HepG2 (cell line): ENCODE measurements around the gene RHBDL1. TPM values are rescaled to one million over a fixed set of nuclear protein-coding genes. Genes with fewer than 3 reads are reported as not detected.

Experiments
- ATAD3A ChIP-seq: sonication (generic); formaldehyde crosslinking; IDR thresholded peaks from 2 replicates; pipeline ENCODE4 v1.4.0; 2020; ENCODE audit warnings: missing genetic modification reagents
- ATF7-NPFF ChIP-seq: sonication (generic); formaldehyde crosslinking; IDR thresholded peaks from 2 replicates; pipeline ENCODE4 v1.8.1; 2023; ENCODE audit warnings: mild to moderate bottlenecking, low read depth, missing genetic modification reagents, moderate library complexity
- BORCS8-MEF2B ChIP-seq: sonication (generic); formaldehyde crosslinking; IDR thresholded peaks from 2 replicates; pipeline ENCODE4 v1.8.0; 2022; ENCODE audit warnings: mild to moderate bottlenecking, missing genetic modification reagents
- FOXK1 ChIP-seq: sonication (generic); formaldehyde crosslinking; IDR thresholded peaks from 2 replicates; pipeline ENCODE4 v1.4.0; 2020; ENCODE audit warnings: low read depth, missing genetic modification reagents, borderline replicate concordance
- GPN1 ChIP-seq: sonication (generic); formaldehyde crosslinking; IDR thresholded peaks from 2 replicates; pipeline ENCODE4 v1.5.1; 2020; ENCODE audit warnings: missing genetic modification reagents, borderline replicate concordance
- HNRNPL ChIP-seq: fragments of 200-400 bp; formaldehyde crosslinking; IDR thresholded peaks from 2 replicates; pipeline ENCODE4 v1.6.1; 2017; ENCODE audit warnings: mild to moderate bottlenecking, low read depth, low read length
- HOXD1 ChIP-seq: sonication (generic); formaldehyde crosslinking; IDR thresholded peaks from 2 replicates; pipeline ENCODE4 v1.5.0; 2020; ENCODE audit warnings: missing genetic modification reagents
- MBD4 ChIP-seq: IDR thresholded peaks from 2 replicates; pipeline ENCODE4 v1.6.1; 2012; ENCODE audit warnings: low read length, inconsistent platforms, borderline replicate concordance
- NCOA1 ChIP-seq: sonication (generic); formaldehyde crosslinking; IDR thresholded peaks from 2 replicates; pipeline ENCODE4 v1.9.0; 2021; ENCODE audit warnings: missing genetic modification reagents
- NR2C2 ChIP-seq: sonication (generic); formaldehyde crosslinking; IDR thresholded peaks from 2 replicates; pipeline ENCODE4 v1.4.0; 2020; ENCODE audit warnings: missing genetic modification reagents, mild to moderate bottlenecking, moderate library complexity, borderline replicate concordance
- PHF8 ChIP-seq: sonication (generic); formaldehyde crosslinking; IDR thresholded peaks from 2 replicates; pipeline ENCODE4 v1.5.0; 2020; ENCODE audit warnings: missing genetic modification reagents
- YEATS4 ChIP-seq: sonication (generic); formaldehyde crosslinking; IDR thresholded peaks from 2 replicates; pipeline ENCODE4 v1.4.0; 2020; ENCODE audit warnings: missing genetic modification reagents, borderline replicate concordance
- YY1 ChIP-seq: IDR thresholded peaks from 2 replicates; pipeline ENCODE4 v1.6.1; 2011; ENCODE audit warnings: low read length, low read depth, moderate library complexity, mild to moderate bottlenecking; ENCODE audit not compliant: insufficient read depth, insufficient replicate concordance
- ZFP36L1 ChIP-seq: sonication (generic); formaldehyde crosslinking; IDR thresholded peaks from 2 replicates; pipeline ENCODE4 v1.8.0; 2022; ENCODE audit warnings: mild to moderate bottlenecking, missing genetic modification reagents, moderate library complexity
- ZFP37 ChIP-seq: sonication (generic); formaldehyde crosslinking; IDR thresholded peaks from 2 replicates; pipeline ENCODE4 v1.4.0; 2020; ENCODE audit warnings: missing genetic modification reagents, borderline replicate concordance
- ZKSCAN8 ChIP-seq: IDR thresholded peaks from 2 replicates; pipeline ENCODE4 v1.6.1; 2016; ENCODE audit warnings: borderline replicate concordance, missing genetic modification reagents, missing compliant biosample characterization
- ZNF232 ChIP-seq: sonication (generic); formaldehyde crosslinking; IDR thresholded peaks from 2 replicates; pipeline ENCODE4 v1.4.0; 2020; ENCODE audit warnings: missing genetic modification reagents, borderline replicate concordance
- ZNF34 ChIP-seq: sonication (generic); formaldehyde crosslinking; IDR thresholded peaks from 2 replicates; pipeline ENCODE4 v1.4.0; 2020; ENCODE audit warnings: mild to moderate bottlenecking, missing genetic modification reagents, borderline replicate concordance
- ZNF546 ChIP-seq: sonication (generic); formaldehyde crosslinking; conservative IDR thresholded peaks from 2 replicates; pipeline ENCODE4 v1.8.1; 2023; ENCODE audit warnings: mild to moderate bottlenecking, missing genetic modification reagents
- ZNF549 ChIP-seq: sonication (generic); formaldehyde crosslinking; IDR thresholded peaks from 2 replicates; pipeline ENCODE4 v1.5.0; 2020; ENCODE audit warnings: missing genetic modification reagents
- ZNF724P ChIP-seq: sonication (generic); formaldehyde crosslinking; IDR thresholded peaks from 2 replicates; pipeline ENCODE4 v1.8.0; 2022; ENCODE audit warnings: missing genetic modification reagents, borderline replicate concordance
- ZNF772 ChIP-seq: sonication (generic); formaldehyde crosslinking; IDR thresholded peaks from 2 replicates; pipeline ENCODE4 v1.5.0; 2020; ENCODE audit warnings: mild to moderate bottlenecking, missing genetic modification reagents
- polyA plus RNA-seq, 8 experiments: library from polyadenylated mRNA; depleted of rRNA in 3 of 8; stranded (reverse) in 7 of 8; unstranded in 1 of 8; fragments of >200 nt; fragmentation: Illumina TruSeq in 4 of 8; extraction: Trizol in 4 of 8; gene quantifications; 2 replicates each; pipeline versions ENCODE4 v1.2.1 to v1.2.3, GENCODE V29; 2011 to 2016; ENCODE audit warnings: low read depth in 4 of 8, missing spikeins in 1 of 8, mixed read lengths in 1 of 8; ENCODE audit not compliant: insufficient read depth in 1 of 8
- total RNA-seq, 5 experiments: library from RNA; depleted of rRNA; stranded (reverse); fragments of >200 nt; fragmentation: Illumina TruSeq; extraction: Trizol; gene quantifications; 2 replicates each; pipeline ENCODE4 v1.2.3, GENCODE V29; 2016; ENCODE audit warnings: low read depth in 1 of 5
- TF ChIP-seq, protein P1 (sequence below): sonication (generic); formaldehyde crosslinking; IDR thresholded peaks from 2 replicates; pipeline ENCODE4 v1.4.0; 2020; ENCODE audit warnings: missing genetic modification reagents
- TF ChIP-seq, protein P2 (sequence below): sonication (generic); formaldehyde crosslinking; IDR thresholded peaks from 2 replicates; pipeline ENCODE4 v1.5.0; 2020; ENCODE audit warnings: missing genetic modification reagents, mild to moderate bottlenecking, borderline replicate concordance
- TF ChIP-seq, protein P3 (sequence below): sonication (generic); formaldehyde crosslinking; IDR thresholded peaks from 2 replicates; pipeline ENCODE4 v1.8.0; 2022; ENCODE audit warnings: mild to moderate bottlenecking, missing genetic modification reagents, moderate library complexity

Gene RHBDL1
- total and polyA plus RNA-seq, 2 of the 13 experiments (the other 11 are each of a cell fraction or from before 2014, with no cell fraction given) = 1.8 to 3.8 TPM

DNA sequence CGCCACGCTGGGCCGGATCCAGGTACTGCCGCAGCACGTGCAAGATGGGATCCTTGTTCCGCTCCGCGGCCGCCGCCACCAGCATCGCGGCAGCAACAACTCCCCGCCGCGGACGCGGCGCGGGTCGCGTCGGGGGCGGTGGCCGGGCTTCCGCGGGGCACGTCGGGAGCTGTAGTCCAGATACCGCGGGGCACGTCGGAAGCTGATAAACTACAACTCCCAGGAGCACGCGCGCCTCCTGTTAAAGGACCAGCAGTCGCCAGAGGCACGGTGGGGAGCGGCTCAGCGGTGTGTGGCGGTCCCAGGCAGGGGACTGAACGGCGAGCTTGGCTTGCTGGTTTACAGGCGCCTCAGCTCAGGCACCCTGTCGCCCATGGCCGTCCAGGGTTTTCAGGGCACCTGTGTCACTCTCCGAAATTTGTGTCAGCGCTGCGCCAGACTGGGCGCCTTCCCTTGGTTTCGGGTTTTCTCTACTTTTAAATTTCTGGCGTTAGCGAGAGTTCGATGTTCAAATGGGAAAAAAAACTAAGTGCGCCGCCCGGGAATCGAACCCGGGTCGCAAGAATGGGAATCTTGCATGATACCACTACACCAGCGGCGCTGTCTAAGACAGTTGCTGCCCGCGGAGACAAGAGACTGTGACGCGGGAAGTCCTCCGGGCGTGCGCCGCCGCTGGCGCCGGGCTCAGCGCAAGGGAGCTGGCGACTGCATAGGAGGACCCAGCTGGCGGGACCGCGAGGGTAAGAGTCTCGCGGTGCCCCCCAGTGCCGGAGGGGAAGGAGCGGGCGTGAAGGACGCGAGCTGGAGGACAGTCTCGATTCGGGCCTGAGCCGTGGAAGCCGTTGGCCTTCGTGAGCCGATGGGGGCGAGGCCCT, 39.0 kb upstream of the RHBDL1 start, which contains the start of gene METTL26 (continued):
- TF ChIP-seq ZKSCAN8 (CRISPR knock-in tag) (no peak), FOXK1 (peak; percentile 68; the same call in 1 of the 2 replicates), NR2C2 (CRISPR knock-in tag) (peak; percentile 94), YEATS4 (CRISPR knock-in tag) (peak; percentile 95), BORCS8-MEF2B (CRISPR knock-in tag) (peak; percentile 32), ZFP36L1 (CRISPR knock-in tag) (peak; percentile 13; the same call in 1 of the 2 replicates), ZNF549 (CRISPR knock-in tag) (no peak), ATF7-NPFF (CRISPR knock-in tag) (peak; percentile 85), ZFP37 (CRISPR knock-in tag) (0 out of 2 replicates have a peak, but pooled peaks have one; percentile 56), ZNF546 (CRISPR knock-in tag) (no peak; the same call in 1 of the 2 replicates), ZNF34 (CRISPR knock-in tag) (peak; percentile 72; the same call in 1 of the 2 replicates), GPN1 (CRISPR knock-in tag) (no peak), ZNF232 (CRISPR knock-in tag) (no peak), HOXD1 (CRISPR knock-in tag) (no peak), ATAD3A (CRISPR knock-in tag) (no peak), ZNF772 (CRISPR knock-in tag) (no peak), PHF8 (CRISPR knock-in tag) (peak; percentile 70), NCOA1 (CRISPR knock-in tag) (no peak), ZNF724P (peak; percentile 93), MBD4 (no peak), HNRNPL (0 out of 2 replicates have a peak, but pooled peaks have one; percentile 36), YY1 (peak; percentile 79)
- TF ChIP-seq, protein P1, sequence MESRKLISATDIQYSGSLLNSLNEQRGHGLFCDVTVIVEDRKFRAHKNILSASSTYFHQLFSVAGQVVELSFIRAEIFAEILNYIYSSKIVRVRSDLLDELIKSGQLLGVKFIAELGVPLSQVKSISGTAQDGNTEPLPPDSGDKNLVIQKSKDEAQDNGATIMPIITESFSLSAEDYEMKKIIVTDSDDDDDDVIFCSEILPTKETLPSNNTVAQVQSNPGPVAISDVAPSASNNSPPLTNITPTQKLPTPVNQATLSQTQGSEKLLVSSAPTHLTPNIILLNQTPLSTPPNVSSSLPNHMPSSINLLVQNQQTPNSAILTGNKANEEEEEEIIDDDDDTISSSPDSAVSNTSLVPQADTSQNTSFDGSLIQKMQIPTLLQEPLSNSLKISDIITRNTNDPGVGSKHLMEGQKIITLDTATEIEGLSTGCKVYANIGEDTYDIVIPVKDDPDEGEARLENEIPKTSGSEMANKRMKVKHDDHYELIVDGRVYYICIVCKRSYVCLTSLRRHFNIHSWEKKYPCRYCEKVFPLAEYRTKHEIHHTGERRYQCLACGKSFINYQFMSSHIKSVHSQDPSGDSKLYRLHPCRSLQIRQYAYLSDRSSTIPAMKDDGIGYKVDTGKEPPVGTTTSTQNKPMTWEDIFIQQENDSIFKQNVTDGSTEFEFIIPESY (CRISPR knock-in tag) = peak; percentile 30; the same call in 1 of the 2 replicates
- TF ChIP-seq, protein P2, sequence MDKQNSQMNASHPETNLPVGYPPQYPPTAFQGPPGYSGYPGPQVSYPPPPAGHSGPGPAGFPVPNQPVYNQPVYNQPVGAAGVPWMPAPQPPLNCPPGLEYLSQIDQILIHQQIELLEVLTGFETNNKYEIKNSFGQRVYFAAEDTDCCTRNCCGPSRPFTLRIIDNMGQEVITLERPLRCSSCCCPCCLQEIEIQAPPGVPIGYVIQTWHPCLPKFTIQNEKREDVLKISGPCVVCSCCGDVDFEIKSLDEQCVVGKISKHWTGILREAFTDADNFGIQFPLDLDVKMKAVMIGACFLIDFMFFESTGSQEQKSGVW = 0 out of 2 replicates have a peak, but pooled peaks have one; percentile 35
- TF ChIP-seq, protein P3, sequence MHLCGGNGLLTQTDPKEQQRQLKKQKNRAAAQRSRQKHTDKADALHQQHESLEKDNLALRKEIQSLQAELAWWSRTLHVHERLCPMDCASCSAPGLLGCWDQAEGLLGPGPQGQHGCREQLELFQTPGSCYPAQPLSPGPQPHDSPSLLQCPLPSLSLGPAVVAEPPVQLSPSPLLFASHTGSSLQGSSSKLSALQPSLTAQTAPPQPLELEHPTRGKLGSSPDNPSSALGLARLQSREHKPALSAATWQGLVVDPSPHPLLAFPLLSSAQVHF (CRISPR knock-in tag) = peak; percentile 59
